Measurements from ENCODE around the gene ZBTB16. TPM values are rescaled to one million over a fixed set of nuclear protein-coding genes. Genes with fewer than 3 reads are reported as not detected.

Gene ZBTB16
- total RNA-seq, 2 experiments from 2014 or later: 19.1 to 20.6 TPM

- no peak overlapping the region for H3K4me3 Mint-ChIP-seq
These were observed 47.5 kb downstream of the ZBTB16 start for GRCh38 chr11:114106986-114107385.

GRCh38 chr11:114108501-114109205, 49.1 kb downstream of the ZBTB16 start:
- intact Hi-C loops (cut with DNase I, micrococcal nuclease): no loop called here
- Histone ChIP-seq H3K9me3 (ENCODE audit: control insufficient read depth in 1 of 2, insufficient read depth in 1 of 2, low read length in 2 of 2) (no peaks in the 10 kb centered on the region), H3K36me3 (ENCODE audit: insufficient read depth, low read length) (no peaks in the 10 kb centered on the region), H3K27me3 (ENCODE audit: control insufficient read depth in 1 of 2, insufficient read depth in 2 of 2, low read length in 2 of 2) (peaks cover 0 to 4% of the 10 kb centered on the region in 2 experiments), H3K4me1 (ENCODE audit: insufficient read depth, low read length) (peaks cover 18% of the 10 kb centered on the region), H3K27ac (ENCODE audit: low read depth in 1 of 2, low read length in 2 of 2) (no peak overlapping the region), H3K4me3 (ENCODE audit: low read length) (no peak overlapping the region)
- Mint-ChIP-seq H3K36me3 (ENCODE audit: low read depth) (no peaks in the 10 kb centered on the region), H3K4me1 (ENCODE audit: low read depth) (peaks cover 50% of the 10 kb centered on the region), H3K27ac (no peak overlapping the region), H3K4me3 (no peak overlapping the region), H3K27me3 (peaks cover 15% of the 10 kb centered on the region), H3K9me3 (no peaks in the 10 kb centered on the region)
- TF ChIP-seq CTCF (IDR thresholded peaks at IDR 0.05): no peak
- ChIA-PET POLR2A (interaction anchor here (1.7 kb wide), 1 partner anchor 9 kb away, joined by 4 read pairs; no protein-coding TSS in a partner anchor), CTCF (no interaction called here)
- DNase-seq: no peak
- ATAC-seq (ENCODE audit: poor library complexity): no peak

More at GRCh38 chr11:114106986-114107385, 47.5 kb downstream of the ZBTB16 start:
- DNase-seq (no peak), ATAC-seq (ENCODE audit: poor library complexity) (no peak)
- Histone ChIP-seq H3K4me3 (ENCODE audit: low read length) (no peak overlapping the region), H3K4me1 (ENCODE audit: insufficient read depth, low read length) (peaks cover 29% of the 10 kb centered on the region), H3K27me3 (ENCODE audit: control insufficient read depth in 1 of 2, insufficient read depth in 2 of 2, low read length in 2 of 2) (peaks cover 0 to 4% of the 10 kb centered on the region in 2 experiments), H3K9me3 (ENCODE audit: control insufficient read depth in 1 of 2, insufficient read depth in 1 of 2, low read length in 2 of 2) (no peaks in the 10 kb centered on the region), H3K27ac (ENCODE audit: low read depth in 1 of 2, low read length in 2 of 2) (no peak overlapping the region), H3K36me3 (ENCODE audit: insufficient read depth, low read length) (no peaks in the 10 kb centered on the region)
- CTCF ChIA-PET: no interaction called here
- Mint-ChIP-seq H3K9me3 (no peaks in the 10 kb centered on the region), H3K4me1 (ENCODE audit: low read depth) (peaks cover 66% of the 10 kb centered on the region), H3K36me3 (ENCODE audit: low read depth) (no peaks in the 10 kb centered on the region), H3K27me3 (peaks cover 9% of the 10 kb centered on the region), H3K27ac (no peak overlapping the region)
- POLR2A ChIA-PET: interaction anchor here (1.7 kb wide), 1 partner anchor 8 kb away, joined by 4 read pairs; no protein-coding TSS in a partner anchor
- no peak for TF ChIP-seq CTCF (IDR thresholded peaks at IDR 0.05)
- intact Hi-C loops (cut with DNase I, micrococcal nuclease): no loop called here

GRCh38 chr11:114109206-114110090, 49.9 kb downstream of the ZBTB16 start:
- no peak overlapping the region for H3K4me3 Mint-ChIP-seq
- intact Hi-C loops (cut with DNase I, micrococcal nuclease): no loop called here
- ATAC-seq (ENCODE audit: poor library complexity) (no peak), DNase-seq (no peak)
- no peaks in the 10 kb centered on the region for H3K36me3 ChIP-seq (ENCODE audit: insufficient read depth, low read length)
- H3K9me3 Mint-ChIP-seq: no peaks in the 10 kb centered on the region
- H3K4me3 ChIP-seq (ENCODE audit: low read length): no peak overlapping the region
- no peak overlapping the region for H3K27ac Mint-ChIP-seq
- peaks cover 47% of the 10 kb centered on the region for H3K4me1 Mint-ChIP-seq (ENCODE audit: low read depth)
- POLR2A ChIA-PET: no interaction called here
- H3K27me3 ChIP-seq (ENCODE audit: control insufficient read depth in 1 of 2, insufficient read depth in 2 of 2, low read length in 2 of 2): peaks cover 0 to 4% of the 10 kb centered on the region in 2 experiments
- H3K27me3 Mint-ChIP-seq: peaks cover 20% of the 10 kb centered on the region
- H3K9me3 ChIP-seq (ENCODE audit: control insufficient read depth in 1 of 2, insufficient read depth in 1 of 2, low read length in 2 of 2): no peaks in the 10 kb centered on the region
- no peak overlapping the region for H3K27ac ChIP-seq (ENCODE audit: low read depth in 1 of 2, low read length in 2 of 2)
- CTCF ChIA-PET: no interaction called here
- peaks cover 10% of the 10 kb centered on the region for H3K4me1 ChIP-seq (ENCODE audit: insufficient read depth, low read length)
- no peak for TF ChIP-seq CTCF (IDR thresholded peaks at IDR 0.05)
- no peaks in the 10 kb centered on the region for H3K36me3 Mint-ChIP-seq (ENCODE audit: low read depth)
